ENCODE results near the gene MAPK10.

DNA sequence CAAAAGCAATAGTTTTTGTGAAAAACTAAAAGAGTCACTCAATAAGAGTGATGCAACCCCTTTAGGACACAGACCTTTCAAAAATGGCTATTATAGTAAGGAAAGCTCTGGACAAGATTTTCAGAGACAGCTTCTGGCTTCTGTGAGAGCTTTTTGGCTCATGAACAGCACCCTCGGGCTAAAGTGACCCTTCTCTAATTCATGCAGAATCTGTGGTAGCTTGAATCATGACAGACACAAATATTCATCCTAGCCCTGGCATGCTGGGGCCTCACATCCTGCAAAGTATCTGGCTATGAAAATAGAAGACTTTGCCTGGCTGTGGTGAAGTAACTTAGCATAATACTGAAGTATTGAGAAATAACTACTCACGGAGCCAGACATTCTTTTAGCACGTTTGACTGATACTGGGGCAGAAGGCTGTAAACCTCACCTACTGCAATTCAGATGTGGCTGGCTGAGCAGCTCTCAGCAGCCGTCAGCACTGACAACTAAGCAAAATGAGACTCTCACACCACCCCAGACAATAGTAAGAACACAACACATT, 327.3 kb downstream of the MAPK10 start:
- no peak for TF ChIP-seq RFX5 (IDR thresholded peaks at IDR 0.05; ENCODE audit: borderline replicate concordance, low read depth, low read length)
- TF ChIP-seq, protein P1, sequence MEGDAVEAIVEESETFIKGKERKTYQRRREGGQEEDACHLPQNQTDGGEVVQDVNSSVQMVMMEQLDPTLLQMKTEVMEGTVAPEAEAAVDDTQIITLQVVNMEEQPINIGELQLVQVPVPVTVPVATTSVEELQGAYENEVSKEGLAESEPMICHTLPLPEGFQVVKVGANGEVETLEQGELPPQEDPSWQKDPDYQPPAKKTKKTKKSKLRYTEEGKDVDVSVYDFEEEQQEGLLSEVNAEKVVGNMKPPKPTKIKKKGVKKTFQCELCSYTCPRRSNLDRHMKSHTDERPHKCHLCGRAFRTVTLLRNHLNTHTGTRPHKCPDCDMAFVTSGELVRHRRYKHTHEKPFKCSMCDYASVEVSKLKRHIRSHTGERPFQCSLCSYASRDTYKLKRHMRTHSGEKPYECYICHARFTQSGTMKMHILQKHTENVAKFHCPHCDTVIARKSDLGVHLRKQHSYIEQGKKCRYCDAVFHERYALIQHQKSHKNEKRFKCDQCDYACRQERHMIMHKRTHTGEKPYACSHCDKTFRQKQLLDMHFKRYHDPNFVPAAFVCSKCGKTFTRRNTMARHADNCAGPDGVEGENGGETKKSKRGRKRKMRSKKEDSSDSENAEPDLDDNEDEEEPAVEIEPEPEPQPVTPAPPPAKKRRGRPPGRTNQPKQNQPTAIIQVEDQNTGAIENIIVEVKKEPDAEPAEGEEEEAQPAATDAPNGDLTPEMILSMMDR (IDR thresholded peaks at IDR 0.05; ENCODE audit: control extremely low read depth in 1 of 3, insufficient read depth in 1 of 3, low read depth in 1 of 3, low read length in 3 of 3) = no peak
- no peak for TF ChIP-seq POLR2A (IDR thresholded peaks at IDR 0.05; ENCODE audit: control extremely low read depth in 1 of 2, low read depth in 2 of 2, low read length in 2 of 2)
- no peak for TF ChIP-seq CREB1 (IDR thresholded peaks at IDR 0.05)
- no peak for TF ChIP-seq POLR2AphosphoS5 (IDR thresholded peaks at IDR 0.05; ENCODE audit: low read depth, low read length)
- TF ChIP-seq, protein P2, sequence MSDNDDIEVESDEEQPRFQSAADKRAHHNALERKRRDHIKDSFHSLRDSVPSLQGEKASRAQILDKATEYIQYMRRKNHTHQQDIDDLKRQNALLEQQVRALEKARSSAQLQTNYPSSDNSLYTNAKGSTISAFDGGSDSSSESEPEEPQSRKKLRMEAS (IDR thresholded peaks at IDR 0.05) = no peak
- no peak for TF ChIP-seq CTBP2 (IDR thresholded peaks at IDR 0.05; ENCODE audit: borderline replicate concordance, insufficient read depth, insufficient read length, low read length)
- TF ChIP-seq, protein P3, sequence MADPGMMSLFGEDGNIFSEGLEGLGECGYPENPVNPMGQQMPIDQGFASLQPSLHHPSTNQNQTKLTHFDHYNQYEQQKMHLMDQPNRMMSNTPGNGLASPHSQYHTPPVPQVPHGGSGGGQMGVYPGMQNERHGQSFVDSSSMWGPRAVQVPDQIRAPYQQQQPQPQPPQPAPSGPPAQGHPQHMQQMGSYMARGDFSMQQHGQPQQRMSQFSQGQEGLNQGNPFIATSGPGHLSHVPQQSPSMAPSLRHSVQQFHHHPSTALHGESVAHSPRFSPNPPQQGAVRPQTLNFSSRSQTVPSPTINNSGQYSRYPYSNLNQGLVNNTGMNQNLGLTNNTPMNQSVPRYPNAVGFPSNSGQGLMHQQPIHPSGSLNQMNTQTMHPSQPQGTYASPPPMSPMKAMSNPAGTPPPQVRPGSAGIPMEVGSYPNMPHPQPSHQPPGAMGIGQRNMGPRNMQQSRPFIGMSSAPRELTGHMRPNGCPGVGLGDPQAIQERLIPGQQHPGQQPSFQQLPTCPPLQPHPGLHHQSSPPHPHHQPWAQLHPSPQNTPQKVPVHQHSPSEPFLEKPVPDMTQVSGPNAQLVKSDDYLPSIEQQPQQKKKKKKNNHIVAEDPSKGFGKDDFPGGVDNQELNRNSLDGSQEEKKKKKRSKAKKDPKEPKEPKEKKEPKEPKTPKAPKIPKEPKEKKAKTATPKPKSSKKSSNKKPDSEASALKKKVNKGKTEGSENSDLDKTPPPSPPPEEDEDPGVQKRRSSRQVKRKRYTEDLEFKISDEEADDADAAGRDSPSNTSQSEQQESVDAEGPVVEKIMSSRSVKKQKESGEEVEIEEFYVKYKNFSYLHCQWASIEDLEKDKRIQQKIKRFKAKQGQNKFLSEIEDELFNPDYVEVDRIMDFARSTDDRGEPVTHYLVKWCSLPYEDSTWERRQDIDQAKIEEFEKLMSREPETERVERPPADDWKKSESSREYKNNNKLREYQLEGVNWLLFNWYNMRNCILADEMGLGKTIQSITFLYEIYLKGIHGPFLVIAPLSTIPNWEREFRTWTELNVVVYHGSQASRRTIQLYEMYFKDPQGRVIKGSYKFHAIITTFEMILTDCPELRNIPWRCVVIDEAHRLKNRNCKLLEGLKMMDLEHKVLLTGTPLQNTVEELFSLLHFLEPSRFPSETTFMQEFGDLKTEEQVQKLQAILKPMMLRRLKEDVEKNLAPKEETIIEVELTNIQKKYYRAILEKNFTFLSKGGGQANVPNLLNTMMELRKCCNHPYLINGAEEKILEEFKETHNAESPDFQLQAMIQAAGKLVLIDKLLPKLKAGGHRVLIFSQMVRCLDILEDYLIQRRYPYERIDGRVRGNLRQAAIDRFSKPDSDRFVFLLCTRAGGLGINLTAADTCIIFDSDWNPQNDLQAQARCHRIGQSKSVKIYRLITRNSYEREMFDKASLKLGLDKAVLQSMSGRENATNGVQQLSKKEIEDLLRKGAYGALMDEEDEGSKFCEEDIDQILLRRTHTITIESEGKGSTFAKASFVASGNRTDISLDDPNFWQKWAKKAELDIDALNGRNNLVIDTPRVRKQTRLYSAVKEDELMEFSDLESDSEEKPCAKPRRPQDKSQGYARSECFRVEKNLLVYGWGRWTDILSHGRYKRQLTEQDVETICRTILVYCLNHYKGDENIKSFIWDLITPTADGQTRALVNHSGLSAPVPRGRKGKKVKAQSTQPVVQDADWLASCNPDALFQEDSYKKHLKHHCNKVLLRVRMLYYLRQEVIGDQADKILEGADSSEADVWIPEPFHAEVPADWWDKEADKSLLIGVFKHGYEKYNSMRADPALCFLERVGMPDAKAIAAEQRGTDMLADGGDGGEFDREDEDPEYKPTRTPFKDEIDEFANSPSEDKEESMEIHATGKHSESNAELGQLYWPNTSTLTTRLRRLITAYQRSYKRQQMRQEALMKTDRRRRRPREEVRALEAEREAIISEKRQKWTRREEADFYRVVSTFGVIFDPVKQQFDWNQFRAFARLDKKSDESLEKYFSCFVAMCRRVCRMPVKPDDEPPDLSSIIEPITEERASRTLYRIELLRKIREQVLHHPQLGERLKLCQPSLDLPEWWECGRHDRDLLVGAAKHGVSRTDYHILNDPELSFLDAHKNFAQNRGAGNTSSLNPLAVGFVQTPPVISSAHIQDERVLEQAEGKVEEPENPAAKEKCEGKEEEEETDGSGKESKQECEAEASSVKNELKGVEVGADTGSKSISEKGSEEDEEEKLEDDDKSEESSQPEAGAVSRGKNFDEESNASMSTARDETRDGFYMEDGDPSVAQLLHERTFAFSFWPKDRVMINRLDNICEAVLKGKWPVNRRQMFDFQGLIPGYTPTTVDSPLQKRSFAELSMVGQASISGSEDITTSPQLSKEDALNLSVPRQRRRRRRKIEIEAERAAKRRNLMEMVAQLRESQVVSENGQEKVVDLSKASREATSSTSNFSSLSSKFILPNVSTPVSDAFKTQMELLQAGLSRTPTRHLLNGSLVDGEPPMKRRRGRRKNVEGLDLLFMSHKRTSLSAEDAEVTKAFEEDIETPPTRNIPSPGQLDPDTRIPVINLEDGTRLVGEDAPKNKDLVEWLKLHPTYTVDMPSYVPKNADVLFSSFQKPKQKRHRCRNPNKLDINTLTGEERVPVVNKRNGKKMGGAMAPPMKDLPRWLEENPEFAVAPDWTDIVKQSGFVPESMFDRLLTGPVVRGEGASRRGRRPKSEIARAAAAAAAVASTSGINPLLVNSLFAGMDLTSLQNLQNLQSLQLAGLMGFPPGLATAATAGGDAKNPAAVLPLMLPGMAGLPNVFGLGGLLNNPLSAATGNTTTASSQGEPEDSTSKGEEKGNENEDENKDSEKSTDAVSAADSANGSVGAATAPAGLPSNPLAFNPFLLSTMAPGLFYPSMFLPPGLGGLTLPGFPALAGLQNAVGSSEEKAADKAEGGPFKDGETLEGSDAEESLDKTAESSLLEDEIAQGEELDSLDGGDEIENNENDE (IDR thresholded peaks at IDR 0.05; ENCODE audit: insufficient replicate concordance, low read length) = no peak
- no peak for TF ChIP-seq EZH2 (IDR thresholded peaks at IDR 0.05; ENCODE audit: low read depth, low read length, severe bottlenecking)
